HG02623 (cell line): ENCODE results near the gene H3-3A.

Source experiments
- ATAC-seq: cut with Tn5 transposase; IDR thresholded peaks from one replicate; pipeline ENCODE4 v1.9.1; 2021; ENCODE audit warnings: moderate library complexity; ENCODE audit not compliant: unreplicated experiment

H3-3A gene

DNA sequence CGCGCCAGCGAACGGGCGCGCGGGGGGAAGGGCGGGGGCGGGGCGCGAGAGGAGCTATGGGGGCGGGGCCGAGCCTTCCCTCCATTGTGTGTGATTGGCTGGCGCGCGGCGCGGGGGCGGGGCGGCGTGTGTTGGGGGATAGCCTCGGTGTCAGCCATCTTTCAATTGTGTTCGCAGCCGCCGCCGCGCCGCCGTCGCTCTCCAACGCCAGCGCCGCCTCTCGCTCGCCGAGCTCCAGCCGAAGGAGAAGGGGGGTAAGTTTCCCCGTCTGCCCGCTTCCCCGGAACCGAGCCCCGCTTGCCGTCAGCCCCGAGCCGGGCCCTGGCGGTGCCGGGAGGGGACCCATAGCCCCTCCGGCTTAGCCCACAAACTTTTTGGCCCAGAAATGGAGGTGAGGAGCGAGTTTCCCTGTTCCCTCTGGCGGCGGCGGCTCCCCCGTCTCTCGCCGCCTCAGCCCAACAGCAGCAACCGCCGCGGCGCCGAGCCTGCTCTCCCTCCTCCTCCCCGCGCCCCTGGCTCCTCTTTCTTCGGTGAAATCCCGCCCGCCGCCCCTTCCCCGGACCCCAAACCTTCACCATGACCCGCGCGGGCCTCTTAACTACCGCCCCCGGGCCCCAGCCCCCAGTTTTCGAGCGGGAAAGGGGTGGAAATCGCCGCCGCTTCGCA lies at the start of gene H3-3A:
TSS of gene H3-3A (plus strand) at position 159 of the 666 bp plus-strand sequence. CDS start 1,636 bp downstream, outside the sequence.
- ATAC-seq: peak; percentile 68

DNA sequence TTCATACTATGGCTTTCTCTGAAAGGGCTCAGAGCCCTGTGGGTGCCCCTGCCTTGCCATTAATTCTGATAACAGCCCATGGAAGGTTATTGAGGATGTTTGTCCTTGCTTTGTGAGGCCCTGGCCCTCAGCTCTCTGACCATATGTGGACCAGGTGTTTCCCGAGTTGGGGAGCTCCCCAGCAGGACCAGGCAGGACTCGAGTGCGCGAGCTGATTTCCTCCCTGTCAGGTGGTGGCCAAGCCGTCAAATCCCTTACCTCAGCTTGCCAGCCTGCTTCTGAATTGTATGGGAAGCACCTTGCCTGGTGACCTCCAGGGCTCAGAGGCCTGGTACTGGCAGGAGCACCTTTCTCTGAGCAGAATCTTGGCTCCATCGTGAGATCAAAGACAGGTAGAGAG lies 45.4 kb upstream of the H3-3A start:
- ATAC-seq: no peak

DNA sequence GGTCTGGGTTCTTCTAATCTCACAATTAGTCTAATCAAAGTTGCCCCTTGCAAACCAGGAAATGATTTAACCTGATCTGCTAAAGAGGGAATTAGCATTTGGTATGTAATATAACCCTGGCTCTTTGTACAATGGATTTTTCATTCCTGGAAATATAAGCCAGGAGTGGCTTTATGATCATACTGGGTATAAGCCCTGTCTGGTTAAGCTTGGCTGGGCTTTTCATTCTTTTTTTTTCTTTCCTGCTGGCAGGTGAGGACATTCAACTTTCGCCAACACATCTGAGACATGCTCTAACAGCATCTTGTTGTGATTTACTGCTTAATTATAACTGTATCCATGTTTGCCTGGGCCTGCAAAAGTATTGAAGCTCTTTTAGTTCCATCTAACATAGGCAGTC lies 42.9 kb upstream of the H3-3A start:
- ATAC-seq: no peak

DNA sequence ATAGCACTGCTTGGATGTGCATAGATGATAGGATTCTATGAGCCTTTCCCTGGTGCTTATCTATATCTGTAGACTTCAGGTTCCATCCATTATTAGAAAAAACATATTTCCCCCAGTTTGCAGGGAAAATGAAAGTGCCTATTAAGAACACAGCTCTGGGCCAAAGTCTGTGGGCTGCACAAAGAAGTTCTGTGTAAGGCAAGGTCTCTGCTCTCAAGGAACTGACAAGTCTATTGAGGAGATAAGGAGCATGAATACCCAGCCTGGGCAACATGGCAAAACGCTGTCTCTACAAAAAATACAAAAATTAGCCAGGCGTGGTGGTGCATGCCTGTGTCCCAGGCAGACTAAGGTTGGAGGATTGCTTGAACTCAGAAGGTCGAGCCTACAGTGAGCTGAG lies 41.1 kb upstream of the H3-3A start:
- no peak for ATAC-seq

DNA sequence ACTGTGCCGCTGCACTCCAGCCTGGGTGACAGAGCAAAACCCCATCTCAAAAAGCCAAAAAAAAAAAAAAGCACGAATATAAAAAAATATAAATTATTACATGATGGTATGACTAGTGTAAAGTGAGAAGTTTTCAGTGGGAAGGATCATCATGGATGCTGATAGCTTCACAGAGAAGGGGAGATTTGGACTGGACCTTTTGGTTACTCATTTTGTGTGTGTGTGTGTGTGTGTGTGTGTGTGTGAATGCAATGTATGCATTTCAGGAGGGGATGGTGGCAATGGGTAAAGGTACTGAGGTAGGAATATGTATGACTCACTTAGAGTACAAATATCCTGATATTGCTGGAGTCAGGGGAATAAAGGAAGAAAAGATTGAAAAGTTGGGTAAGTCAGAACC lies 40.7 kb upstream of the H3-3A start:
- ATAC-seq: no peak

DNA sequence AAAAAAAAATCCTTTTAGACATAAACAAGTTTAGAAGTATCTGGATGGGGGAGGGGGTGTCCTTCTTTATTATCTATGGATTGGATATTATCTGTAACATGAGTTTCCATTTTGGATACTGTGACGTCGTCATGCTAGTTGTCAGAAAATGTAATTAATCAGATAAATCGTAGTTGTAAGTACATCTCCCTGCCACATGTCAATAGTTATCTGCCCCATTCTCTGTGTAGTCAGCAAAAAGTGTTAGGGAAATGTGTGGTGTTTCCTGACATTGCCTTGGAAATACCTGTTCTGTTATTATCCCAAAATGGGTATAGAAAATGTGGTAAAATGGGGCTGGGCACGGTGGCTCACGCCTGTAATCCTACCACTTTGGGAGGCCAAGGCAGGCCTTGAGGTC lies 38.8 kb upstream of the H3-3A start:
- no peak for ATAC-seq

DNA sequence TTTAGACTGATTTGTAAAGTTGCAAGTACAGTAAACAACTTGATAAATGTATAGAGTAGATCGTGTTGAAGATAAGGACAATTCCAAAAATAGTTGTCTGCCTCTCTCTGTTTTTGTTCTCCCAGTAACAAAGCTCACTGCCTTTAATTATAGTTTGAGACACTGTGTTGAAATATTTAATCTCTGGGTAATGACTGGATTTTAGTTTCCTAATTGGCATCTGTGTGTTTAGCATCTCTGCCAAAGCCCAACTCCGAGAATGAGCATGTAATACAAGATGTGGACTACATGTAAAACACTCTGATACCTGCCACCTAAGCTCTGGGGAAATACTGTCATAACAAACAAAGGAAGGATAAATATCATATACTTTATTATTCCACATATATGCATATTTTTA lies 35.7 kb upstream of the H3-3A start:
- no peak for ATAC-seq

DNA sequence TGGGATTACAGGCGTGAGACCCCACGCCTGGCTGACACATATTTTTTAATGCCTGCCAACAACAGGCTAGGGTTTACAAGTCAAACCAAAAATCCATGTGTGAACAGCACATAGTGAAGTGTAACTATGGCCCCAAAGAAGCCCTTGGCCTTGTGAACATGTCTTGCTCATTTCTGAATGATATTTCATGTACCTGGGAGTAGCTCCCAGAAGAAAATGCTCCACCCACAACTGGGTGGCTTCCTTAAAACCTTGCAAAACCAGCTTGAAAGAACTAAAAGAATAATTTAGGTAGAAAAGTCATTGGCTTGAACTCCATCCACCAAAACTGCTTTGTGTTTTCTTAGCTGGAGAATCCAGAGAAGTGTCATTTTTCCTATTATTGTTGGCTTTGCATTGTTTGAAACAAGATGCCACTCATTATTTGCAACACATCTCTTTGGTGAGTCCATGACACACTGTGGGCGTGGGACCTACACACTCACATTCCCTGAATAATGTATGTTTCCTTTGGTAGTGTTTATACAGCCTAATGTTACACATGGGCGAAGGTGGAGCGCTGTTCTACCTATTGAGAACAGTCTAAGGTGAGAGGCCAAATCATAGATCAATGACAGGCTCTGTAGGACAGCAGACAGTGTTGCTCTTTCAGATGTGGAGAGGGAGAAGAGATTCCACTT lies 34.8 kb upstream of the H3-3A start:
- ATAC-seq: no peak

DNA sequence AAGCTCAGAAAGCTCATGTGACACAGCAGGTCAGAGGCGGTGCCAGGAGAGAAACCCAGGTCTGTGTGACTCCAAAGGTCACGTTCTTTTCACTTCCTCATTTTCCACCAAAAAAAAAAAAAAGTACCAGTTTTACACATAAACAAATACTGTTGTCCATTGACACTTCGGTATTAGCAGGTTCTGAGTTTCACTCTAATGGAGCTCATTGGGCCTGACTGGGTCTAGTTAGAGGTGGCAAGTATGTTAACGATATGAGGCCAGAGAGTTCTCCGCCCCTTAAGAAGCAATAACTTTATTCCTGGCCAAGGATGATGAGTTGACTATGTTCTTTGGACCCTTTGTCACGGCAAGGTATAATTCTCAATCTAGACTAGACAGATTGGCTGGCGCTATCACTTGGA lies 33.4 kb upstream of the H3-3A start:
- peak; percentile 77 for ATAC-seq

DNA sequence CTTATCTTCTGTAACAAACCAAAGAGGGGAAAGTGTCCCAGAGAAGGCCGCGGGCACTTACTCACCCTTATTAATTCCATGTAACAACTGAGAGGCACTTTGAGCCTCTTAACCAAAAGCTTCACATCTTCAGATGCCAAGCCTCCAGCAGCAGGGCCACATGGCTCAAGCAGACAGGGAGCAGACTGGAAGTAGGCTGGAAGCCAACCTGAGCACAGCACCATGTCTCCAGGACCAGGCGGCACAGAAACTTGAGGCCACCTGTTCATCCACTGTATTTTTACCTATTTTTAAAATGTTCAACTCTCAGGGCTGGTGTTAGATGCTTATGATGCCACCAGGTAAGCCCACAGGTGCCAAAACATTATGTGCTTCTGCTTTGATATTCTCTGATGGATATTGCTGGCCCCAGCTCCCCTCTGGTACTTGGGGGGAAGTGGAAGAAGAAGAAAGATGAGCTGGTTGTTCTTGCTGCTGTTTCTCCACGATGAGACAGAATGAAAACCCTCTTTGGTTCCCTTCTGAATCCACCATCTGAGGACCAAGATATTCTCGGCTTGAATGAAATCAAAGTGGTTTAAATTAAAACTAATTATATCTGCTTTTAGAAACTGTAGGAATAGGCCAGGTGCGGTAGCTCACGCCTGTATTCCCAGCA lies 32.8 kb upstream of the H3-3A start:
- no peak for ATAC-seq

DNA sequence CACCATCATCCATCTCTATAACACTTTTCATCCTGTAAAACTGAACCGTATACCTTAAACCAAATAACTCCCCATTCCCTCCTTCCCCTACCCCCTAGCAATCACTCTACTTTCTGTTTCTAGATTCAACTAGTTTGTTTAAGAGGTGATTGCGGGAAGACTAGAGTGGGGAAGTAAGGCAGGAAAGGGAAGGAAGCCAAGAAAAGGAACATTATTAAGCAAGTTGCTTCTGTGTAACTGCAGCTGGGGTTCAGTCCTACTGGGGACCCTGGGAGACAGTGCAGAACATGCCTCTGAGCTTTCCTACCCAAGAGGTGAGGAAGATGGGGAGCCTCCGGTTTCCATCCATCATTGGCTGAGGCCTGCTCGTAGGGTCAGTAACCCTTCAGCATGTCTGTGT lies 28.9 kb upstream of the H3-3A start:
- no peak for ATAC-seq

DNA sequence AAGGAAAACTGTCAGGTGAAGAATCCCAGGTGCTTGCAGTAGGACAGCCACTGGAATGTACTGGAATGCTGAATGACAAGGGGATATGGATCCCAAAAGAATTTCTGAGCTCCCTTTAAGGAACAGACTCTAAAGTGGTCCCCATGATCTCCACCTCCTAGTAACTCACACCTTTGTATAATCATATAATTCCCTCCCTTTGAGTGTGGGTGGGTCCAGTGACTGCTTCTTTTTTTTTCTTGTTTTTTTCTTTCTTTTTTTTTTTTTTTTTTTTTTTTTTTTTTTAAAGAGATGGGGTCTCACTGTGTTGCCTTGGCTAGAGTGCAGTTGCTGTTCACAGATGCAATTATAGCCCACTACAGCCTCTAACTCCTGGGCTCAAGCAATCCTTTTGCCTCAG lies 28.5 kb upstream of the H3-3A start:
- no peak for ATAC-seq

DNA sequence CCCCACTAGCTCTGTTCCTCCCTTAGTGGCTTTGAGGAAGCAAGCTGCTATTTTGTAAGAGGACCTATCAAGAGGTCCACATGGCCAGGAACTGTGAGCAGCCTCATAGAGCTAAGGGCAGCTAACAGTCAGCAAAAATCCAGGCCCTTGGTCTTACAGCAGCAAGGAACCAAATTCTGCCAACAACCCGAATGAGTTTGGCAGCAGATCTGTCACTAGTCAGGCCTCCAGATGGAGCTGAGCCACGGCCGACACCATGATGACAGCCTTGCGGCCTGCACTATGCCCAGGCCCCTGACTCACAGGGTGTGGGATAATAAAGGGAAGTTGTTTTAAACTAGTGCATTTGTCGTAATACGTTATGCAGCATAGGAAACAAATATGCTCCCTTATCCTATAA lies 28.0 kb upstream of the H3-3A start:
- ATAC-seq: no peak

DNA sequence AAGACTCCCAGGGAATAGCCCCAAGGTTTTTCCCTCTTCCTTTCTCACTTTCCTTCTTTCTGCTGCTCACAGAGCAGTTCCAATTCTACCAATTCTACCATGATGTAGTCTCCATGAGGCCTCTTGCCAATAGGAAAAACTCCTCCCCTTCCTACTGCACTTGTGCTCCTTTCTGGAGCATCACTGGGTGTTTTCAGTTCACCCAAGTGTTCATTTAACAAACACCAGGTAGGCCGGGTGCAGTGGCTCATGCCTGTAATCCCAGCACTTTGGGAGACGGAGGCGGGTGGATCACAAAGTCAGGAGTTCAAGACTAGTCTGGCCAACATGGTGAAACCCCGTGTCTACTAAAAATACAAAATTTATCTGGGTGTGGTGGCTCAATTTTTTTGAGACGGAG lies 26.6 kb upstream of the H3-3A start:
- no peak for ATAC-seq

DNA sequence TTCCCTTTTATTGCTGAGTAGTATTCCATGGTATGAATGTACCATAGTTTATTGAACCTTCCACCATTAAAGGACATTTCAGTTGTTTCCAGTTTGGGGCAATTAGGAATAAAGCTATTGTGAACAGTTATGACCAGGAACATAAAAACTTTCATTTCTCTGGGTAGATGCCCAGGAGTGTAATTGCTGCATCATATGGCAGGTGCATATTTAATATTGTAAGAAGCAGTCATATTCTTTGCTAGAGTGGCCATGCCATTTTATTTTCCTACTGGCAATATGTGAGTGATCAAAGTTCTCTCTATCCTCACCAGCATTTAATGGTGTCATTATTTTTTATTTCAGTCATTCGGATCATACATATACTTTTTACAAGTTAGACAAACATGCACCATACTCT lies 23.9 kb upstream of the H3-3A start:
- no peak for ATAC-seq

DNA sequence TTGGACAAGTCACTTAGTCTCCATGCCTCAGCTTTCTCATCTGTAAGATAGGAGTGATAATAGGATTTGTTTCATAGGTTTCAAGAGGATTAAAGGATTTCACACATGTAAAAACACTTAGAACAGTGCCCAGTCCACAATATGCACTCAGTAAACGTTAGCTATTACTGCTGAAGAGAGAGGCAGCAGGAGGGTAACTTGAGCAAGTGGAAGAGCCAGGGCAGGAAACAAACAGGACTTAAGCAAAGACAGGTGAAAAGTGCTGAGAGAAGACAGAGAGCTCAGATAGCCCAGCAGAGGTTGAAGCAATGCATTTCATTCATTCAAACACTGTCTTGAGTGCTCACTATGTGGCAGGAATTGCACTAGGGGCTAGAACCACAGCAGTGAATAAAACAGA lies 21.1 kb upstream of the H3-3A start:
- no peak for ATAC-seq

DNA sequence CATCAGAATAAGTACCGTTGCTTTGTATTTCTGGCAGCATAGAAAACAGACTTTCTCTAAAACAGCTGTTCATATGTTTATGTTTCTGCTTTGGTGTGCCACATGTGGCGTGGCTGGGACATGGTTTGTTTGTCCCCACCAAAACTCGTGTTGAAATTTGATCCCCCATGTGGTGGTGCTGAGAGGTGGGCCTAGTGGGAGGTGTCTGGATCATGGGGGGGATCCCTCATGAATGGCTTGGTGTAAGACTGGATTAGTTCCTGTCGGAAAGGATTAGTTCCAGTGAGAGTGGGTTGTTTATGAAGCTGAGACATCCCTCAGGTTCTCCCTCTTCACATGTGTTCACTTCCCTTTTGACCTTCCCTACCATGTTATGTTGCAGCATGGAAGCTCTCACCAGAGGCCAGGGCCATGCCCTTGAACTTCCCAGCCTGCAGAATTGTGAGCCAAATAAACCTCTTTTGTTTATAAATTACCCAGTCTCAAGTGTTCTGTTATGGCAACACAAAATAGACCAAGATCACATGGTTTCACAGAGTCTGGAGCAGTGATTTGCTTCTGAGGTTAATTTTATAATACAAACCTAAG lies 17.9 kb upstream of the H3-3A start:
- ATAC-seq: no peak

DNA sequence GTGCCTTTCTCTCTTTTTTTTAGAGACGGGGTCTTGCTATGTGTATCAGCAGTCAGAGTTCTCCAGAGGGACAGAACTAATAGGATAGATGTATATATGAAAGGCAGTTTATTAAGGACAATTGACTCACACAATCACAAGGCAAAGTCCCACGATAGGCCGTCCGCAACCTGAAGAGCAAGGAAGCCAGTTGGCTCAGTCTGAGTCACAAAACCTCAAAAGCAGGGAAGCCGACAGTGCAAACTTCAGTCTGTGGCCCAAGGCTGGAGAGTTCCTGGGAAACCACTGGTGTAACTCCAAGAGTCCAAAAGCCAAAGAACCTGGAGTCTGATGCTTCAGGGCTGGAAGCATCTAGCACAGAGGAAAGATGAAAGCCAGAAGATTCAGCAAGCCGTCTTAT lies 16.3 kb upstream of the H3-3A start:
- ATAC-seq: no peak

DNA sequence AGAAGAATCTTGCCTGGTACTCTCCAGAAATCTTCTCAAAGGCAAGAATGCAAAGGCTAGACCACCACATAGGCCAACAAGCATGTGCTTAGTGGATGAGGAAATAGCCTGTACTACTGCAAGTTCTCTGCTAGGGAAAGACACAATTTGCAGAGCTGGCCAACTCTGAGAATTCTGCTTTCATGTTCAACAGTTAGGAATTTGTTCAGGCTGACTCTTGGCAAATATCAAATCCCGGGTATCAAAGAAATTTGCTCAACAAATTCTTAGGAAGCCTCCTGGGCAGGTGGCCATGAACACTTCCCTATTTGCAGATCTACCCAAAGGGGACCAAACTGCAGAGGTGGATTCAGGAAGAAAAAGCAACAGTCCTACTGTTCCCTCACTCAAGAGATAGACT lies 15.0 kb upstream of the H3-3A start:
- no peak for ATAC-seq

DNA sequence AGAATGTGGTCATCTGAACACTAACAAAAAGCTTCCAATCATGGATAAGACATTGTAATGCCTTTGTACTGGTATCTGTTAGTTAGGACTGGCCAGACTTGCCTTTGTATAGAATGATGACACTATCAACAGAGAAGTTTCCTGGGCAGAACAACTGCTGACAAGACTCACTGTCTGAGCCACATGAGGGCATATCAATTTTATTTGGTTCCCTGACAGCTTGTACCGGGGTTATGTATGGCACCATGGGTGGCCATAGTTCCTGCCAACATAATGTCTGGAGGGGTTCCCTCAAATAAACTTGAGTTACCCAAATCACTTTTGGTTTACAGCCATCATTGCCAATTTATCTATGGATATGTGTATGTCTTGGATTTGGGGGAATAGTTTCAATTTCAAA lies 13.6 kb upstream of the H3-3A start:
- ATAC-seq: no peak

DNA sequence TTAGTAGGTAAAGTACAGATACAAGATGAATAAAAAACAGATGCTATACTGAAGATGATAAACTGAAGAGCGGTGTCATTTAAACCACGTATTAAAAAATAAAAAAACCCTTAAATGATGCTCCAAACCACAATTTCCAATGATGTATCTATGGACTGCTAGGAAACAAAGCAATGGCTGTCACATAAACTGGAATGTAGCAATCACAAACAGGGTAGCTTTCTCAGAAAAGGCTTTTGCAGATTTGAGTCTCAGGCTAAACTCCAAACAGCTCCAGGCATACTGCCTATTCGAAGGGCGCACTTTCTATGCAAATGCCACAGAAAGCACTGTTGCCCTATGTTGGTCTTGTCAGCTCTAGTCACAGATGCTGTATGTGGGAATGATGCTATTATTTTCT lies 12.4 kb upstream of the H3-3A start:
- no peak for ATAC-seq

DNA sequence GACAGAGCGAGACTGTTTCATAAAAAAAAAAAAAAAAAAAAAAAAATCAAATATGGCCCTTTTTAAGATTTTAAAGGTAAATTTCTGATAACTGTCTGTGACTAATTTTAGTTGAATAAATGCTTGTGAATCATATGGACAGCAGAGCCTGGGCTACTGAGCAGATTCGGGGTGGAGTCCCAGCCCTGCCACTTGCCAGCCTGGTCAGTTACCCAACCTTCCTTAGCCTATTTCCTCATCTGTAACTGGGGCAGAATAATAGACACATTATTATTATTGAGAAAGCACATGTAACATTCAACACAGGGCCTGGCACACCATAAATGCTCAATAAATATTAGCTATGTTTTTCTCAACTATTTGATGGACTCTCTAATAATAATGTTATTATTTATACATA lies 11.2 kb upstream of the H3-3A start:
- ATAC-seq: no peak
